CD4-positive, alpha-beta T cell (primary cell): Measurements from ENCODE around the gene AZIN2. TPM values are rescaled to one million over a fixed set of nuclear protein-coding genes. Genes with fewer than 3 reads are reported as not detected.

Experiments
- ATAC-seq: fragments of 200-7000 bp; cut with Tn5 transposase; one replicate; pipeline ENCODE4 v1.10.0; 2022; ENCODE audit warnings: mild to moderate bottlenecking; ENCODE audit not compliant: poor library complexity
- CTCF ChIA-PET: fragments of 350-600 bp; sonication (Branson Sonifier 250); formaldehyde crosslinking; loops from one replicate; lab custom pipeline; 2021; ENCODE audit warnings: antibody characterized with exemption, inconsistent platforms; lab: Charles Lee
- POLR2A ChIA-PET: fragments of 350-600 bp; sonication (Branson Sonifier 250); formaldehyde crosslinking; loops from one replicate; lab custom pipeline; 2021; ENCODE audit warnings: antibody characterized with exemption, inconsistent platforms; lab: Charles Lee
- DNase-seq, 14 experiments: peaks; one replicate each; pipeline ENCODE4 v3.0.0-alpha.2; 2013 to 2020; ENCODE audit warnings: mixed read lengths in 2 of 14
- H3K27ac ChIP-seq, 2 donors: one replicate each; pipeline versions ENCODE4 v1.5.1 to v1.7.0; 2013; ENCODE audit warnings: low read length in 2 of 2, low read depth in 1 of 2, mild to moderate bottlenecking in 1 of 2
- H3K27me3 ChIP-seq, 2 experiments: 1 replicate in 1 of 2; 2 replicates in 1 of 2; pipeline versions ENCODE4 v1.6.1 to v1.7.0; 2013; ENCODE audit warnings: low read length in 2 of 2, control low read depth in 1 of 2, mild to moderate bottlenecking in 1 of 2, moderate library complexity in 1 of 2; ENCODE audit not compliant: insufficient read depth in 2 of 2, control insufficient read depth in 1 of 2
- H3K36me3 ChIP-seq: one replicate; pipeline ENCODE4 v1.6.1; 2013; ENCODE audit warnings: low read length, control low read depth; ENCODE audit not compliant: insufficient read depth
- H3K4me1 ChIP-seq: one replicate; pipeline ENCODE4 v1.6.1; 2013; ENCODE audit warnings: low read length, control low read depth; ENCODE audit not compliant: insufficient read depth
- H3K4me3 ChIP-seq: one replicate; pipeline ENCODE4 v1.5.1; 2013; ENCODE audit warnings: mild to moderate bottlenecking, low read length, moderate library complexity
- H3K9me3 ChIP-seq, 2 experiments: 1 replicate in 1 of 2; 2 replicates in 1 of 2; pipeline versions ENCODE4 v1.6.1 to v1.7.0; 2013; ENCODE audit warnings: low read length in 2 of 2, mild to moderate bottlenecking in 2 of 2, control low read depth in 1 of 2, moderate library complexity in 1 of 2; ENCODE audit not compliant: control insufficient read depth in 1 of 2, insufficient read depth in 1 of 2
- H3K27ac Mint-ChIP-seq: one replicate; pipeline ENCODE4 v1.8.0; 2020; ENCODE audit warnings: mixed read lengths
- H3K27me3 Mint-ChIP-seq: one replicate; pipeline ENCODE4 v1.8.0; 2021; ENCODE audit warnings: mixed read lengths
- H3K36me3 Mint-ChIP-seq: one replicate; pipeline ENCODE4 v1.8.0; 2021; ENCODE audit warnings: low read depth, mixed read lengths
- H3K4me1 Mint-ChIP-seq: one replicate; pipeline ENCODE4 v1.8.0; 2021; ENCODE audit warnings: low read depth, mixed read lengths
- H3K4me3 Mint-ChIP-seq: one replicate; pipeline ENCODE4 v1.8.0; 2020; ENCODE audit warnings: mild to moderate bottlenecking, mixed read lengths
- H3K9me3 Mint-ChIP-seq: one replicate; pipeline ENCODE4 v1.8.0; 2020; ENCODE audit warnings: mixed read lengths
- intact Hi-C, 2 experiments: fragments of 100-400 bp; cut with DNase I in 1 of 2; cut with micrococcal nuclease in 1 of 2; formaldehyde crosslinking; loops; one replicate each; pipeline versions ENCODE4 v1.15.1 to v1.9.0; 2023 to 2025; cut with DNase I, micrococcal nuclease
- total RNA-seq, 174 experiments: library from RNA in 2 of 174; stranded (reverse) in 2 of 174; gene quantifications; one replicate each; pipeline ENCODE4 v1.2.3 and lab custom pipeline; 2021 to 2026
- TF ChIP-seq, protein P1 (sequence below): fragments of 200-600 bp; IDR thresholded peaks from one replicate; pipeline ENCODE4 v1.8.0; 2022; ENCODE audit warnings: antibody characterized with exemption, mild to moderate bottlenecking

The AZIN2 gene
- total RNA-seq, 2 experiments from 2014 or later: 4.6 to 4.9 TPM

DNA sequence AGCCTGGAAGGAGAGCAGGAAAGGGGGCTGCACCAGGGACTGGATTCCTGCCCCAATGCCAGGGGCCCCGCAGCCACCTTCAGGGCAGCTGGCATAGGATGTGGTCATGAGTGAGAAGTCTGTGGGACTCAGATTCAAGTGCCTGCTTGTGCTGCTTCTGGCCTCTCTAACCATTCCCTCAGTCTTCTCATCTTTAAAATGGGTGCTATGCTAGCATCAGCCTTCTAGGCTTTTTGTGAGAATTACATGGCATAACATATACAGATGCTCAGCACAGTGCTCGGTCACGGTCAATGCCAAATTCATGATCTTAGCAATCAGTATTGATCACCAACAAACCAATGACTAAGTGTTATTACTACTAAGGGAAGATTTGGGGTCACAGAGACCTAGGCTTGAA lies 77.4 kb downstream of the AZIN2 start:
- Mint-ChIP-seq H3K27me3 (no peaks in the 10 kb centered on the region), H3K4me1 (no peaks in the 10 kb centered on the region), H3K4me3 (no peak overlapping the region), H3K36me3 (peaks cover 64% of the 10 kb centered on the region), H3K9me3 (no peaks in the 10 kb centered on the region), H3K27ac (no peak overlapping the region)
- Histone ChIP-seq H3K9me3 (no peaks in the 10 kb centered on the region), H3K27ac (no peak overlapping the region), H3K4me1 (no peaks in the 10 kb centered on the region), H3K36me3 (peaks cover 33% of the 10 kb centered on the region), H3K4me3 (no peak overlapping the region), H3K27me3 (no peaks in the 10 kb centered on the region)
- DNase-seq (no peak), ATAC-seq (no peak)
- CTCF ChIA-PET: no interaction called here
- intact Hi-C loops: no loop called here
- TF ChIP-seq, protein P1, sequence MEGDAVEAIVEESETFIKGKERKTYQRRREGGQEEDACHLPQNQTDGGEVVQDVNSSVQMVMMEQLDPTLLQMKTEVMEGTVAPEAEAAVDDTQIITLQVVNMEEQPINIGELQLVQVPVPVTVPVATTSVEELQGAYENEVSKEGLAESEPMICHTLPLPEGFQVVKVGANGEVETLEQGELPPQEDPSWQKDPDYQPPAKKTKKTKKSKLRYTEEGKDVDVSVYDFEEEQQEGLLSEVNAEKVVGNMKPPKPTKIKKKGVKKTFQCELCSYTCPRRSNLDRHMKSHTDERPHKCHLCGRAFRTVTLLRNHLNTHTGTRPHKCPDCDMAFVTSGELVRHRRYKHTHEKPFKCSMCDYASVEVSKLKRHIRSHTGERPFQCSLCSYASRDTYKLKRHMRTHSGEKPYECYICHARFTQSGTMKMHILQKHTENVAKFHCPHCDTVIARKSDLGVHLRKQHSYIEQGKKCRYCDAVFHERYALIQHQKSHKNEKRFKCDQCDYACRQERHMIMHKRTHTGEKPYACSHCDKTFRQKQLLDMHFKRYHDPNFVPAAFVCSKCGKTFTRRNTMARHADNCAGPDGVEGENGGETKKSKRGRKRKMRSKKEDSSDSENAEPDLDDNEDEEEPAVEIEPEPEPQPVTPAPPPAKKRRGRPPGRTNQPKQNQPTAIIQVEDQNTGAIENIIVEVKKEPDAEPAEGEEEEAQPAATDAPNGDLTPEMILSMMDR: no peak
- POLR2A ChIA-PET: interaction anchor here (1.0 kb wide), 1 partner anchor 11 kb away, joined by 4 read pairs; no protein-coding TSS in a partner anchor

DNA sequence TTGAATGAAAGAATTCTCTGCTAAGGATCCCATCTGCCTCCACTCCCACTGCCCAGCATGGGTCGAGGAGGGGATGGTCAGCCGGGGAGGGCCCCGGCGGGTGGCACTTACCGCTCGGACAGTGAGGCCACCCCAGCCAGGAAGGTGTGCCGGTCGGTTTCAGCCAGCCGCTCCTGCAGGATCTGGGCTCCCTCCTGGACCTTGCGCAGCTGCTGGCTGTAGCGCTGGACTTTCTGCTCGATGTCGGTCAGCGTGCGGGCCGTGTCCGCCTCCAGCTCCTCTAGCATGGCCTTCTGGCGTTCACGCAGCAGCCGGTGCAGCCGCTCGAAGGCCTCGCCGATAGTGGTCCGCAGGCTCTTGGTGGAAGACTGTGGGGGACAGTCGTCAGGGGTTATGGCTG lies 78.6 kb downstream of the AZIN2 start:
- peaks cover 36% of the 10 kb centered on the region for H3K36me3 ChIP-seq
- no peak overlapping the region for H3K27ac ChIP-seq
- H3K36me3 Mint-ChIP-seq: peaks cover 68% of the 10 kb centered on the region
- intact Hi-C loops: no loop called here
- H3K4me3 Mint-ChIP-seq: no peak overlapping the region
- H3K9me3 Mint-ChIP-seq: no peaks in the 10 kb centered on the region
- no peaks in the 10 kb centered on the region for H3K27me3 ChIP-seq
- no peaks in the 10 kb centered on the region for H3K9me3 ChIP-seq
- ChIA-PET POLR2A (no interaction called here), CTCF (no interaction called here)
- no peaks in the 10 kb centered on the region for H3K4me1 Mint-ChIP-seq
- no peaks in the 10 kb centered on the region for H3K27me3 Mint-ChIP-seq
- TF ChIP-seq, protein P1: no peak
- H3K27ac Mint-ChIP-seq: no peak overlapping the region
- ATAC-seq: no peak
- no peak overlapping the region for H3K4me3 ChIP-seq
- no peaks in the 10 kb centered on the region for H3K4me1 ChIP-seq
- DNase-seq: no peak

DNA sequence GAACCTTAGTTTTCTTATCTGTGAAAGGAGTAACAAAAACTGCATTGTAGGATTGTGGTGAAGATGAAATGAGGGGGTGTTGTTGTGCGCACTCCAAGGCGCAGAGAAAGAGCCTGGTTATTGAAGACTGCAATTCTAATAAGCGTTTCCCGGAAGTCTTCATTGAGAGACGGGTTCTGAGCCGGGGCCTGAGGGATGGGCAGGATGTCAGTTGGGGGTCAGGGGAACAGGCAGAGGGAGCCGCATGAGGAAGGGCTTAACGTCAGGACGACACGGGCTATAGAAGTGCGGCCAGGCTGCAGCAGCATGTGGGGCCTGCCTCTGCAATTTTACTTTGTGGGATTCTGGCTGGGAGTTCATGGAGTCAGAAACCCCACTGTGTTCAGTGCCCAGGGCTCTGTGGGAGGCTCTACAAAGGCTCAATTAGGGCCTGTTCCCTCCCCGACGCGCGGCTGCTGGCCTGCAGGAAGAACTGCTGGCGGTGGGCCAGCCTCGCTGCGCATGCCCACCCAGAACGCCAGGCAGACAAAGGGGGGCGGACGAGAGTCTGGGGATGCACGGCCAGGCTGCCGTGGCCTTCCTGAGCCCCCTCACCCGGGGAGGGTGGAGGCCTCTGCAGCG lies 80.2 kb downstream of the AZIN2 start:
- Histone ChIP-seq H3K27me3 (no peaks in the 10 kb centered on the region), H3K4me1 (no peaks in the 10 kb centered on the region), H3K4me3 (no peak overlapping the region), H3K9me3 (no peaks in the 10 kb centered on the region), H3K27ac (no peak overlapping the region), H3K36me3 (peaks cover 37% of the 10 kb centered on the region)
- no peaks in the 10 kb centered on the region for H3K4me1 Mint-ChIP-seq
- no peaks in the 10 kb centered on the region for H3K9me3 Mint-ChIP-seq
- ATAC-seq (no peak), DNase-seq (no peak)
- ChIA-PET POLR2A (no interaction called here), CTCF (no interaction called here)
- H3K36me3 Mint-ChIP-seq: peaks cover 65% of the 10 kb centered on the region
- intact Hi-C loops: no loop called here
- H3K27me3 Mint-ChIP-seq: no peaks in the 10 kb centered on the region
- H3K4me3 Mint-ChIP-seq: no peak overlapping the region
- TF ChIP-seq, protein P1: no peak
- peak overlapping the region; percentile 6 for H3K27ac Mint-ChIP-seq
